ENCODE results near the gene ACBD4.

- TF ChIP-seq CTCF (IDR thresholded peaks at IDR 0.05) (peak; percentile 80 to 91 (median 81)), POLR2A (IDR thresholded peaks at IDR 0.05) (peak in 1 of 2 donors; percentile 80)
These were observed 2.7 kb upstream of the ACBD4 start for GRCh38 chr17:45132572-45133463.

All from vagina (tissue), 2 donors.